HG03460 (cell line): ENCODE measurements around the gene C16orf89.

Experiments used
- ATAC-seq: cut with Tn5 transposase; IDR thresholded peaks from one replicate; pipeline ENCODE4 v1.9.1; 2021; ENCODE audit not compliant: unreplicated experiment

Gene C16orf89

DNA sequence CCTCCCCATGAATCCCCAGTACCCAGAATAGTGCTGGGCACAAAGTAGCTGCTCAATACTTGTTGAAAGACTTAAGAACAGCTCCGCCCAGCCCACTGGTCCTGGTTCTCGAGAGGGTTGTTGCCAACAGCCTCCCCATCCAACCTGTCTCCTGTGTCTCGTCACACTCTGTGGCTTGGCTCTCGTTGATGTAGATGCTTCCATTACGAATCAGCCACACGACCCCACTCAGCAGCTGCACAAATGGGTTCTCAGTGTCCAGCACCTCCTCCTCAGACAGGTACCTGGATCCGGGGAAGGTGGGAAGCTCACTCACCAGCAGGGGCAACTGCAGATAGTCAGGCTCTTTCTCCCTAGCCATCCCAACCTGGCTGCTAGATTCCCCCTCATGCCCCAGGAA, 34.2 kb downstream of the C16orf89 start:
- ATAC-seq = no peak

DNA sequence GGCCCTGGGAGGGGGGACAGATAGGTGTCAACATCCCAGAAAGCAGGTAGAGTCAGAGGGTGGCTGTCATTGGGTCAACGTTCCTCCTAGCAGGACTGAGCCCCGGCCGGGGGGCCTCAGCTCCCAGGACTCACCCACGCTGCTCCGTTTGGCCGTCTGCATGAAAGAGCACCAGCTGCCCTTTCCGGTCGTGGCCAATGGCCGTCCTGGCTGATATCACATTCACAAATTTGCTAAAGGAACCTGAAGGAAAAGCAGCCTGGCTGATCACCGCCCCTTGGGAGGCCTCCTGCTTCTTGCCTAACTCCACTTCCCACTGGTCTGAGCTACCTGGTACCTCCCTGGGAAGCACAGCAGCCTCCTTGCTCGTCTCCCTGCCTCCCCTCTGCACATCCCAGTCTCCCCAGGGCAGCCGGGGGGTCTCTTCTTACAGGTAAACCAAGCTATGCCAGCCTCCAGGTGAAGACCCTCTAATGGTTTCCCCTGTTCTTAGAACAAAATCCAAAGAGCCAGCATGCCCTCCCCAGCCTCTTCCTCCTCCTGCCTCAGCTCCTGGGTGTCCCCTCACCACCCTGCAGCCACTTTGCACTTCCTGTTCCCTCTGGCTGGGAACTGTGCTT, 35.4 kb downstream of the C16orf89 start:
- ATAC-seq = no peak

DNA sequence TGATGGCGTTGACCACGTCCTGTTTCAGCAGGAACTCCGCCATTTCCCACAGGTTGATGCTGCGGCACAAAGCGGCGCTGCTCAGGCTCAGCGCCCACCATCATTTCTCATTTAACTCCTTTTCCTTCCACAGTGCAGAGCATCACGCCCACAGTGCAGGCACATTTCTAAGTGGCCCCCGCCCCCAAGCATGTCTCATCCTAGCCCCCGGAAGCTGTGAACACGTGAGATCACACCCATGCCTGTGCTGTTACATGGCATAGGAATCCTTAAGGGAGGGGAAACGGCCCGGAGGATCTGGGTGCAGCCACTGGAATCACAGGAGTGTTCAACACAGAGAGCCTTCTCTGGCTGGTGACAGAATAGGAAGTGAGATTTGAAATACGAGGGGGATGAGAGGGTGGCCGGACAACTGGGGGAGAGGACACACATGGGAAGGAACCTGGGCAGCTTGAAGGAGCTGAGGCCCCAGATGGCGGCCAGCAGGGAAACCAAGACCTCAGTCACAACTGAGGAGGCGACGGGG, 36.7 kb downstream of the C16orf89 start:
- no peak for ATAC-seq

DNA sequence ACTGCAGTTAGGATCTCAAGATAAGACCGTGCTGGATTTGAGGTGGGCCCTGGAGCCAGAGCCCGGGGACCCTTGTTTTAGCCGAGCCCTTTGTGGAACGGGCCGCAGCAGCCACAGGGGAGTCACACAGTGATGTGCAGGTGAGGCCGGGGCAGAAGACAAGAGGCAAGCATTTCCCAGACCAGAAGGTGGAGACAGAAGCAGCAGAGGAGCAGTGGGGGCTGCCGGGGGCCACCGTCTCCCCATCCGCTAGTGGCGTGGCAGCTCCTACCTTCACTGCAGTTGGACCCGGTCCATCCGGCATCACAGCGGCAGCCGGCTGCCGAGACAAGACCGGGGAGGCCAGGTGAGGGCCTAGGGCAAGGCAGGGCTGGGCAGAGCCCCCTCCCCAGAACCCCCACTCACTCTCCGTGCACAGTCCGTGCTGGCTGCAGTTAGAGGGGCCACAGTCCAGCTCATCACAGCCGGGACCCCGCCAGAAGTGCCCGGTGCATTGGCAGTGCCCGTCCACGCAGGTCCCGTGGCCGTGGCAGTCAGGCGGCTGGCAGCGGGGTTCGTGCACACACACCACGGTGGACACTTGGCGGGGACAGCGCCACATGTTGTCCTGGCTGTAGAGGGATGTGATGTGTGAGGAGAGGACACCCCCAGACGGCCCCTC, 38.1 kb downstream of the C16orf89 start:
- no peak for ATAC-seq

DNA sequence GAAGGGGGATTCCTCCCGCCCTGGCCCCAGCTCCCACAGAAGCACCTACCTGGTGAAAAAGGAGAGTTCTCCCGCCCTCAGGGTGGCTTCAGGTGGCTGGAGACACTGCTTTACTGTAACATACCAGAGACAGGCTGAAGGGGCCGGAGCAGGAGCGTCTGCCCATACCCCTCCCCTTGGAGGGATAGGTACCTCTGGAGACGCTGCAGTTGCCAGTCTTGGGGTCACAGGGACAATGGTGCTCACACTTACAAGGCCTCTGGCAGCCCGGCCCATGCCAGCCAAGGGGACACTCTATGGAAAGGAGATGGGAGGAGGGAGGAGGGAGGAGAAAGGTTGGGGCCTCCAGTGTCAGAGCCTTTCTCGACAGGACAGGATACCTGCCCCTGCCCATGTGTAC, 38.7 kb downstream of the C16orf89 start:
- ATAC-seq = no peak

DNA sequence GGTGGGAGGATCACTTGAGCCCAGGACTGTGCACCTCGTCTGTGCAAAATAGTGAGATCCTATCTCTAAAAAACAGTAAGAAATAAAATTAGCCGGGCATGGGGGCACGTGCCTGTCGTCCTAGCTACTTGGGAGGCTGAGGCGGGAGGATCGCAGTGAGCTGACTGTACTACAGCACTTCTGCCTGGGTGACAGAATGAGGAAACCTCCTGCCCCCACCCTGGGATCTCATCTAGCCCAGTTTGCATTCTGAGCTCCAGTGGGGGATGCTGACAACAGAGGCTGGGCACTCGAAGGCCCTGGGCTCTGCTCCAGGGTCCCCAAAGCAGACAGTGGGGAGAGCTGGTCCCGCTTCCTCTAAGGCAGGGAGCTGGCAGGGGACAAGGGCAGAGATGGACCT, 39.1 kb downstream of the C16orf89 start:
- ATAC-seq = no peak

DNA sequence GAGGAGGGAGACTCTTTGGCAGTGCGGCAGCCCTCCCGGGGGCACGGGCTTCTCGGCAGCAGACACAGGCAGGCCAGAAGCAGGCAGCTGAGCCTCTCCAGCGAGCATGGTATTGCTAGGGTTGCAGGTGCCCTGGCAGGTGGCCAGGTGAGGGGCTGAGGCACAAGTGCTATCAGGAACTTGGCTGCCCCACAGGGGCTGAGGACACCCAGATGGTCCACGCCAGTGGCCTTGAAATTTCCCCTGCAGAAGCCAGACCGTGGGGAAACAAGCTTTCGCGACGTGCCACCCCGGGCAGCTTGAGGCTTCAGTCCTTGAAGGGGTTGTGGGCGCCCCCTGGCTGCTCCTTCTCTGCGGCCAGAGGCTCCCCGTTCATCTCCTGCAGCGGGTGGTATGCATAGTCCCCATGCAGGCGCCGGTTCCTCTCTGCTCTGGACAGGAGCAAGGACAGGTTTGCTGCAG, 40.6 kb downstream of the C16orf89 start:
- ATAC-seq = no peak

DNA sequence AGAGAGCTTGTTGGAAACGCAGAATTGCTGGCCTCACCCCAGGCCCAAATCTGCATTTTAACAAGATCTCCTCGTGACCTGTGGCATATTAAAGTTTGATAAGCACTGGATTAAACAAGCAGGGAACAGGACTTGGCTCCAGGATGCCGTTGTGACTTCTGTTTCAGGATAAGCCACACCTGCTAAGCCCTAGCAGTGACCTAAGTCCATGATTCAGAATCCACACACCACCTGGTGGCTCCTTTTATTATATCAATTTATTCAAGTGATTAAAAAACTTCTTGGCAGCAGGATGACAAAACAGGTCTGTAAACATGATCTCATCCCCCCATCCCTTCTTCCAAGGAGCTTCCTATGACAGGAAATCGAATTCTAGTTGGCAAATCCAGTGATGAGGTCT, 41.1 kb downstream of the C16orf89 start:
- ATAC-seq = no peak

DNA sequence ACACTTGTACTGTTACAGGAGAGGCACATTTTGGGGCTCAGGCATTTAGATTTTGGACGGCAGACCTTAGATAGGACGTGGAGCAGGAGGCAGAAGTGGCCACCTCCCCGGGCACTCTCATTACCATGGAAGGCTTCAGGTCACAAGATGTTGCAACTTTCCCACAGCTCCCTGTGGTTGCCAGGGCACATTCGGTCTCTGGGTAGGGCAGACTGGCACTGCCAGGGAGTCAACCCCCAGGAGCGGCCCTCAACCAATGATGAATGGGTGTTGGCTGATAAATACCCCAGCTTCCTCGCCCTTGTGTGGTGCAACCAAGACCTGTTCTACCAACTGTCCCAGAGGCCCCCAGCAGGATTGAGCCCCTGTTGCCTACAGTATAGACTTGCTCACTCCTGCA, 43.2 kb downstream of the C16orf89 start:
- ATAC-seq = no peak

DNA sequence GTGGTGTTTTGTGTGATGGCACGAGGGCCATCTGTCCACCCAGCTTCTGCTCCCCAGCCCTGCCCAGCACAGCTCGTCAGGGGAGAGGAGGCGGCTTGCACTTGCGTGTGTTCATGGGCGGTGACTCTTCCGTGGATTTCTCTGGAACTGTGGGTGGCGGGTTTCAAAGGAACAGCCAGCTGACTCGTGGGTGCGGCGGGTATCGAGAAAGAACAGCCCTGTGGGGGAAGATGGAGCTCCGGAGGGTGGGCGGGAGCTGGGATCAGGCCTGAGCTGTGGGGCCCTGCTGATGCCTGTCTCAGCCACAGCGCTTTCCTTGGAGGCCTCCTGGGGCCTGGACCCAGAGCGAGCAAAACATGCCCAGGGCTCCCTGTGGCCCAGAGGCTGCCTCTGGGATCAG, 45.2 kb downstream of the C16orf89 start:
- no peak for ATAC-seq

DNA sequence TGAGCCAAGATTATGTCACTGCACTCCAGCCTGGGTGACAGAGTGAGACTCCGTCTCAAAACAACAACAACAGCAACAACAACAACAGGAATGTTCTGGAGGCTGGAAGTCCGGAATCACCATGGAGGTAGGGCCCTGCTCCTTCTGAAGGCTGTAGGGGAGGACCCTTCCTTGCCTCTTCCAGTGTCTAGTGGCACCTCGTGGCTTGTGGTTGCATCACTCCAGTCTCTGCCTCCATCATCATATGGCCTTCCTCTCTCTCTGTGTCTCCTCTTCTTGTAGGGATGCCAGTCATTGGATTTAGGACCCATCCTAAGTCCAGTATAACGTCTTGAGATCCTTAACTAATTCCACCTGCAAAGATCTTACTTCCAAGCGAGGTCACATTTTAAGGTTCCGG, 46.0 kb downstream of the C16orf89 start:
- no peak for ATAC-seq

DNA sequence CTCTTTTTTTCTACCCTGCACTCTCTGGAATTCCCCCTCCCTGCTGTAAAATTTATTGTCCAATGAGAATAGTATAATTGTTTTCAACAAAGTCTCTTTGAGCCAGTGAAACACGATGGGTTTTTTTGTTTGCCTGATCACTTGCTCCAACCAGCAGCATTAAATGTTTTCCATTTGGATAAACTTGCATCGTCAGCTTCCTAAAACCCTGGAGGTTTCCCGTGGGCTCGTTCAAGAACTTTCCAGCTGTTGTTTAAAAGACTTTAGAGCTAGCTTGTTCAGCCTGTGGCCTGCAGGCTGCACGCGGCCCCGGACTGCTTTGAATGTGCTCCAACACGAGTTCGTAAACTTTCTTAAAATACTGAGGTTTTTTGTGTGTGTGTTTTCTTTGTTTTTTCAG, 47.0 kb downstream of the C16orf89 start:
- ATAC-seq = no peak

DNA sequence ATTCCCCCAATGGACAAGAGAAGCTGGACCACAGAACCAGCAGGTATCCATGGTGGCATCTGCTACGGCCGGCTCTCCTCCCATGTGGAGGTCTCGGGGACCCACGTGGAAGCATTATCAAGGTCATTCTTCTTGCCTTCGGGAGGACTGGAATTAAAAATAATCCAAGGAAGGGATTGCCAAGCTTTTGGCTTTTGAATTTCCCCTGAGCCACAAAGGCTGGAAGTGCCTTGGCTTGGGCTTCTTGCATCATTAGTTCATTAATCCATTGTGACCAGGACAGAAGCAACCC, 48.1 kb downstream of the C16orf89 start:
- ATAC-seq = no peak

DNA sequence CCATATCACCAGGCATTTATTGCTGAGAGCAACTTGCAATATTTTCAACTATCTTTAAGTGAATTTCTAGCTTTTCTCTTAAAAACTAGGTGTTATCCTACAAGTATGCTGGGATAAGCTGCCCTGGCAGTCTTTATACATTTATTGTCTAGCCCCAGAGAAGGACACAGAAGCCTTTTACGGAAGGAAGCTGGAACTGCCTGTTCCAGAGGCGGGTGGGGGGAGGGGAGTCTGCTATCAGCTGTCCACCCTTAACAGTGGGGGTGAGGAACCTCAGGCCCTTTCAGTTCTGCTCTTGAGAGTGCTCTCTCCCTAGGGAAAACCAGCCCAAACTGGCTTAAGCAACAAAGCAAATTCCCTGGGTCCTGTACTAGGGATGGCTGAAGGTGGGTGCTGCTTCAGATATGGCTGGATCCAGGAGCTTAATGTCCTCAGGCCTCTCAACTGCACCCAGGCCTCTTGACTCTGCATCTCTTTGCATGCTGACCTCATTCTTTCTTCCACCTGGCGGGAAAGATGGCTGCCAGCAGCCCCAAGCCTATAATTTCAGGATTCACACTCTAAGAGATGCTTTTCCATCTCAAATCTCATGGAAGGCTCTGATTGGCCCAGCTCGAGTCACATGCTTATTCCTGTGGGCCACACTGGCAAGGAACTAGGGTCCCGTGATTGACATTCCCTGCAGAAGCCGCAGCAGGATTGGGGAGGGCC, 48.6 kb downstream of the C16orf89 start:
- no peak for ATAC-seq

DNA sequence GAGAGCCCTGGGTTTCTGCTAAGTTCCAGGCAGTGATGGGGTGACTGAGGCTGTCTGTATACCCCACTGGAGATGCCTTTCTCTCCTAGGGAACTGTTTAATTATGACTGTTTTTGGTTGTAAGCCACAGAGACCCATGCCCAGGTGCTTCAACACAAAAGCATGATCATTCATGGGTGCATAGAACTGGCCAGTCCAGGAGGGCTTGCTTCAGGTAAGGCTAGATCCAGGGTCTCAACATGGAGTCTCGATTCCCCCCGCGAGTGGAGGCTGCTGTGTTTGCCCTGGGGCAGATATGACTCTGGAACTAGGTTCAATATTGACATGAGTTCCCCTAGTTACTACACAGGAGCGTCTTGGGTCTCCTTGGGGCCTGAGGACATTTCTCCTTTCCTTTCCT, 49.9 kb downstream of the C16orf89 start:
- no peak for ATAC-seq

DNA sequence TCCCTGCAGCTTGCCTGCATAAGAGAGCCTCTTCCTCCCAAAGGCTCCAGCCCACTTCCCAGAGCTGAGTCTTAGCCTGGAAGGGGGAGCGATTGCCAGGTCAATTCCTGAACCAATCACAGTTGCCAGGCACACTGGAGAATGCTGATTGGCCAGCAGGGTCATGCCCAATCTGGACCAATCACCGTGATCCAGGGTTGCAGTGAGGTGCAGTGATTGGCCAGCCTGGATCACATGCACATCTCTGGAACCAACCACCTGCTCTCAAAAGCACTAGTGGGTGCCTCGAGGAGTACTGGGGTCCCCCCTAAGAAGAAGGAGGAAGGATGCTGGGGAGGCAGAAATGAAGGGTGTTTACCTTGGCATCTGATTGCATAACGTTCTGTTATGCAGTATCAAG, 50.4 kb downstream of the C16orf89 start:
- ATAC-seq = no peak

DNA sequence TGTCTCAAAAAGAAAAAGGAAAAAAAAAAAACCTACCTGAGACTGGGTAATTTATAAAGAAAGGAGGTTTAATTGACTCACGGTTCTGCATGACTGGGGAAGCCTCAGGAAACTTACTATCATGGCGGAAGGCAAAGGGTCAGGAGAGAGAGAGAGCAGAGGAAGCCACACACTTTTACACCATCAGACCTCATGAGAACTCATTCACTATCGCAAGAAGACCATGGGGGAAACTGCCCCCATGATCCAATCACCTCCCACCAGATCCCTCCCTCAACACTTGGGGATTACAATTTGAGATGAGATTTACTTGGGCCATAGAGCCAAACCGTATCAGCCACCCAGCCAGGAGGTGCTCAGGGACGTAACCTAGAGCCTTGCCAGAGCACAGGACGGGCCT, 52.9 kb downstream of the C16orf89 start:
- ATAC-seq = no peak

DNA sequence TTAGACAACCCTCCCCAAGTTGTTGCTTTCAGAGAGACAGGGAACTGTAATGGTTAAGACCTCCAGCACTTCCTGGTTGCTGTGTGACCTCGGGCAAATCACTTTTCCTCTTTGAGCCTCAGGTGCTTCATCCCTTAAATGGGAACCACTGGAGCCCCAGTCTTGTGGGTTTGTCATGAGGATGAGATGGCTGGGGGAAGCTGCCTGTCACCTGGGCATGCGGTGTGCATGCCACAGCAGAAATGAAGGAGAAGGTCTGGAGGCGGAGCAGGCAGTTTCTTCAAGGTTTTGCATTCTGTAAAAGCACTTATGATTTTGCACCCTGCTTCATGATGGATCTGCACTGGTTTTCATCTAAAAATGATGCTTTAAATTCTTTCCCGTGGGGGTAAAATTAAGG, 54.1 kb downstream of the C16orf89 start:
- ATAC-seq = no peak

DNA sequence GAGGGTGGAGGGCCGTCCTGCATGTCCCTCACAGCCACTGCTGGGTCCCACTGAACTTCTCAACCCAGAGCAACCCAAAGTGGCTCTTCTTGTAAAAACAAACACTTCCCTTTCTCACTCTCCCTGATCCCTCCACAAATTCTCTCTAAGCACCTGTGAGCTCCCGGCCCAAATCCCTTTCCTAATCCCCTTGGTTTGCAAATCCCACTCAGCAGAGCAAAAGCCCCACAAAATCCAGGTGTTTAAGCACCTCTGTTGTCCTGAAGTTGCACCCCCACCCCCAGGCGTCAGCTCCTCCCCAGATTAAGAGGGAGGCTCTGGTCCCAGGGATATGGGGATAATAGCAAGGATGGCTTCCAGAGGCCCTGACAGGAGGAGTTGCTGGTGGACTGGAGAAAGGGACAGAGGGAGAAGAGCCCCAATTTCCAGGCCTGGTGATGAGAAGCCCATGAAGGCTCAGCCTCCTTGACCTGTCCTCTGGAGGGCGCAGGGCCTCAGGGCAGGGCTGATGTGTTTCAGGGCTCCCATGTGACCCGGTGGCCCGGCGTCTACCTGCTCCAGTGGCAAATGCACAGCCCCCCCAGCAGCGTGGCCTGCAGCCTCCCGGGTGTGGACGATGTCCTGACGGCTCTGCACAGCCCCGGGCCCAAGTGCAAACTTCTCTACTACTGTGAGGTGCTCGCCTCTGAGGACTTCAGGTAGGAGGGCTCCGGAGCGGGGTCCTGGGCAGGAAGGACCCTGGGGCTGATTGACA, 55.0 kb downstream of the C16orf89 start:
- no peak for ATAC-seq

DNA sequence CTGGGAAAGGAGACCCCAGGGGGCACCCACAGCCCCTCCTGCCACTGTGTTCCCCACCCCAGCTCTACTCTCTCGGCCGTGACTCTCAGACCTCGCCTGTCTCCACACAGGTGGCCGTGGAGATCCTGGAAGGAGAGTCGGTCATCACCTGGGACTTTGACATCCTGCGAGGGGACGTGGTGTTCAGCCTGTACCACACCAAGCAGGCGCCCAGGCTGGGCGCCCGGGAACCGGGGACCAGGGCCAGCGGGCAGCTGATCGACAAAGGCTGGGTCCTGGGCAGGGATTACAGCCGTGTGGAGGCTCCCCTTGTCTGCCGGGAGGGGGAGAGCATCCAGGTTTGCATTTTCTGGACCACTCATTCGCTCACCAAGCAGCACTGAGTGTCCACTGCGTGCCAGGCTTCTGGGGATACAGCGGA, 57.4 kb downstream of the C16orf89 start:
- ATAC-seq = no peak

DNA sequence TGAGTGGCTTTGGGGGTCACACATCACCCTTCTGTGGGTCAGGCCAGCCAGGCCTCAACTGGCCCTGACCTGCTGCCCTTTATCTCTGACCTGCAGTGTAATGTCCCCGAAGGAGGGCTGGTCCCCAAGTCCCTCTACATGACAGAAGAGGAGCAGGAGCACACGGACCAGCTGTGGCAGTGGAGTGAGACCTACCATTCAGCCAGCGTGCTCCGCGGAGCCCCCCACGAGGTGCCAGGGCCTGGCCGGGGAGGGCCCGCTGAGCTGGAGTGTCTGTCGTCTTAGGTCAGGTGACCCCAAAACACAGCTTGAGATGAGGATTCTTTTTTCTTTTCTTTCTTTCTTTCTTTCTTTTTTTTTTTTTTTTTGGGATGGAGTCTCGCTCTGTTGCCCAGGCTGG, 58.5 kb downstream of the C16orf89 start:
- no peak for ATAC-seq
